ENCODE measurements around the gene BCR. TPM values are rescaled to one million over a fixed set of nuclear protein-coding genes. Genes with fewer than 3 reads are reported as not detected.
A peak's percentile ranks its signal among the peaks of the same experiment; 100 is the strongest.

The BCR gene
- polyA plus RNA-seq, 1 experiment: 21.4 TPM

GRCh38 chr22:23213581-23214334 lies 33.4 kb downstream of the BCR start:
- TF ChIP-seq CTCF (IDR thresholded peaks at IDR 0.05; ENCODE audit: low read depth, low read length): no peak
- Histone ChIP-seq H3K27me3 (ENCODE audit: control insufficient read depth, insufficient read depth, low read length) (no peaks in the 10 kb centered on the region), H3K4me3 (ENCODE audit: low read depth, low read length) (no peak overlapping the region), H3K9me3 (ENCODE audit: control insufficient read depth, insufficient read depth, low read length) (no peaks in the 10 kb centered on the region; the same call in 1 of the 2 replicates), H3K27ac (ENCODE audit: low read depth, low read length) (no peak overlapping the region)
- ChIA-PET POLR2A (no interaction called here), CTCF (interaction anchor here (0.6 kb wide), 3 partner anchors 37 to 724 kb away, joined by 3 to 4 read pairs (median 3); no protein-coding TSS in a partner anchor)
- no peak for DNase-seq (ENCODE audit: low read depth, low spot score)

GRCh38 chr22:23214398-23214797 lies 34.1 kb downstream of the BCR start:
- Histone ChIP-seq H3K27me3 (ENCODE audit: control insufficient read depth, insufficient read depth, low read length) (no peaks in the 10 kb centered on the region), H3K9me3 (ENCODE audit: control insufficient read depth, insufficient read depth, low read length) (no peaks in the 10 kb centered on the region; the same call in 1 of the 2 replicates), H3K27ac (ENCODE audit: low read depth, low read length) (no peak overlapping the region), H3K4me3 (ENCODE audit: low read depth, low read length) (no peak overlapping the region)
- ChIA-PET CTCF (interaction anchor here (0.6 kb wide), 2 partner anchors 309 to 725 kb away, joined by 3 to 4 read pairs; no protein-coding TSS in a partner anchor), POLR2A (no interaction called here)
- DNase-seq (ENCODE audit: low read depth, low spot score): no peak
- no peak for TF ChIP-seq CTCF (IDR thresholded peaks at IDR 0.05; ENCODE audit: low read depth, low read length)

GRCh38 chr22:23215294-23216241 lies 35.3 kb downstream of the BCR start:
- CTCF ChIA-PET: interaction anchor here (1.6 kb wide), 1 partner anchor 66 kb away, joined by 6 read pairs; no protein-coding TSS in a partner anchor
- no peak for TF ChIP-seq CTCF (IDR thresholded peaks at IDR 0.05; ENCODE audit: low read depth, low read length)
- POLR2A ChIA-PET: interaction anchor here (0.5 kb wide), 1 partner anchor 23 kb away, joined by 3 read pairs; no protein-coding TSS in a partner anchor
- Histone ChIP-seq H3K27me3 (ENCODE audit: control insufficient read depth, insufficient read depth, low read length) (no peaks in the 10 kb centered on the region), H3K4me3 (ENCODE audit: low read depth, low read length) (no peak overlapping the region), H3K27ac (ENCODE audit: low read depth, low read length) (peak overlapping the region; percentile 57), H3K9me3 (ENCODE audit: control insufficient read depth, insufficient read depth, low read length) (no peaks in the 10 kb centered on the region; the same call in 1 of the 2 replicates)
- DNase-seq (ENCODE audit: low read depth, low spot score): no peak

GRCh38 chr22:23216461-23217170 lies 36.3 kb downstream of the BCR start:
- TF ChIP-seq CTCF (IDR thresholded peaks at IDR 0.05; ENCODE audit: low read depth, low read length): no peak
- Histone ChIP-seq H3K4me3 (ENCODE audit: low read depth, low read length) (no peak overlapping the region), H3K27me3 (ENCODE audit: control insufficient read depth, insufficient read depth, low read length) (no peaks in the 10 kb centered on the region), H3K9me3 (ENCODE audit: control insufficient read depth, insufficient read depth, low read length) (no peaks in the 10 kb centered on the region; the same call in 1 of the 2 replicates), H3K27ac (ENCODE audit: low read depth, low read length) (no peak overlapping the region)
- ChIA-PET POLR2A (interaction anchor here (0.5 kb wide), 1 partner anchor 22 kb away, joined by 3 read pairs; no protein-coding TSS in a partner anchor), CTCF (interaction anchor here (0.6 to 1.6 kb wide), 2 partner anchors 65 to 702 kb away, joined by 6 read pairs; no protein-coding TSS in a partner anchor)
- no peak for DNase-seq (ENCODE audit: low read depth, low spot score)
